Prostate gland (tissue), 2 donors: ENCODE measurements around the gene CXCL1.

Experiments used
- CTCF ChIP-seq, 4 experiments: fragments of 200-600 bp in 2 of 4; fragments of 450-650 bp in 2 of 4; sonication (generic) in 2 of 4; IDR thresholded peaks; 1 replicate in 3 of 4; 2 replicates in 1 of 4; pipeline ENCODE4 v1.5.1; 2016 to 2019; ENCODE audit warnings: antibody characterized with exemption in 4 of 4, mild to moderate bottlenecking in 2 of 4, moderate library complexity in 2 of 4
- POLR2A ChIP-seq: fragments of 450-650 bp; IDR thresholded peaks from one replicate; pipeline ENCODE4 v1.6.1; 2016; ENCODE audit warnings: antibody characterized with exemption, mild to moderate bottlenecking
- POLR2AphosphoS5 ChIP-seq: sonication (generic); formaldehyde crosslinking; IDR thresholded peaks from one replicate; pipeline ENCODE4 v1.6.1; 2017; ENCODE audit warnings: antibody characterized with exemption

- TF ChIP-seq POLR2A: no peak
- TF ChIP-seq CTCF (IDR thresholded peaks at IDR 0.05): no peak
- no peak for TF ChIP-seq POLR2AphosphoS5
Observed at GRCh38 chr4:73860917-73861316, 8.3 kb upstream of the CXCL1 start.
